GM23338 (cell line): ENCODE measurements around the gene PRR27. TPM values are rescaled to one million over a fixed set of nuclear protein-coding genes. Genes with fewer than 3 reads are reported as not detected.

ENCODE experiments used
- ATAC-seq: fragments of 200-7000 bp; cut with Tn5 transposase; 3 replicates; pipeline ENCODE4 v1.9.1; 2020
- DNase-seq: peaks from one replicate; pipeline ENCODE4 v3.0.0-alpha.2; 2015; ENCODE audit warnings: low spot score
- H2AFZ ChIP-seq: fragments of 200-600 bp; sonication (generic); 2 replicates; pipeline ENCODE4 v1.8.0; 2016; ENCODE audit warnings: antibody characterized with exemption, mild to moderate bottlenecking, moderate library complexity
- H3F3A ChIP-seq: fragments of 200-600 bp; sonication (generic); replicated peaks from 2 replicates; pipeline ENCODE4 v1.8.0; 2017; ENCODE audit warnings: antibody characterized with exemption, mixed run types, low read depth
- H3K27ac ChIP-seq: fragments of 200-600 bp; sonication (generic); 2 replicates; pipeline ENCODE4 v1.6.1; 2016; ENCODE audit warnings: low read depth
- H3K27me3 ChIP-seq: fragments of 200-600 bp; sonication (generic); 2 replicates; pipeline ENCODE4 v1.8.0; 2016; ENCODE audit warnings: mild to moderate bottlenecking, mixed run types, moderate library complexity; ENCODE audit not compliant: insufficient read depth
- H3K36me3 ChIP-seq: fragments of 200-600 bp; sonication (generic); 2 replicates; pipeline ENCODE4 v1.8.0; 2016; ENCODE audit warnings: mild to moderate bottlenecking; ENCODE audit not compliant: insufficient read depth
- H3K4me1 ChIP-seq: fragments of 200-600 bp; sonication (generic); 2 replicates; pipeline ENCODE4 v1.8.0; 2016; ENCODE audit warnings: mild to moderate bottlenecking, moderate library complexity; ENCODE audit not compliant: insufficient read depth
- H3K4me2 ChIP-seq: fragments of 200-600 bp; sonication (generic); 2 replicates; pipeline ENCODE4 v1.7.1; 2017; ENCODE audit warnings: mixed run types
- H3K4me3 ChIP-seq: fragments of 200-600 bp; sonication (generic); 2 replicates; pipeline ENCODE4 v1.6.1; 2016; ENCODE audit warnings: mixed run types
- H3K79me2 ChIP-seq: fragments of 200-600 bp; sonication (generic); replicated peaks from 2 replicates; pipeline ENCODE4 v1.8.0; 2017; ENCODE audit warnings: mild to moderate bottlenecking; ENCODE audit not compliant: insufficient read depth
- H3K9me2 ChIP-seq: fragments of 200-600 bp; sonication (generic); 2 replicates; pipeline ENCODE4 v1.8.0; 2017; ENCODE audit not compliant: insufficient read depth
- H4K20me1 ChIP-seq: fragments of 200-600 bp; sonication (generic); replicated peaks from 2 replicates; pipeline ENCODE4 v1.8.0; 2017; ENCODE audit warnings: mild to moderate bottlenecking; ENCODE audit not compliant: insufficient read depth
- H3K27ac Mint-ChIP-seq: 2 replicates; pipeline ENCODE4 v1.8.0; 2020; ENCODE audit warnings: inconsistent platforms, mild to moderate bottlenecking, moderate library complexity, mixed read lengths
- H3K27me3 Mint-ChIP-seq: 3 replicates; pipeline ENCODE4 v1.8.0; 2022; ENCODE audit warnings: low read depth, mild to moderate bottlenecking, moderate library complexity, mixed read lengths, inconsistent platforms; ENCODE audit not compliant: insufficient read depth, poor library complexity
- H3K36me3 Mint-ChIP-seq: 3 replicates; pipeline ENCODE4 v1.8.0; 2021; ENCODE audit warnings: low read depth, mild to moderate bottlenecking, inconsistent platforms, moderate library complexity, mixed read lengths
- H3K4me1 Mint-ChIP-seq: 3 replicates; pipeline ENCODE4 v1.8.0; 2020; ENCODE audit warnings: mild to moderate bottlenecking, inconsistent platforms, mixed read lengths
- H3K4me3 Mint-ChIP-seq: 3 replicates; pipeline ENCODE4 v1.8.0; 2021; ENCODE audit warnings: moderate library complexity, mild to moderate bottlenecking, inconsistent platforms, mixed read lengths
- H3K9me3 Mint-ChIP-seq: 3 replicates; pipeline ENCODE4 v1.8.0; 2020; ENCODE audit warnings: moderate library complexity, mild to moderate bottlenecking, inconsistent platforms, mixed read lengths
- CREB1 ChIP-seq: fragments of 250-450 bp; sonication (Bioruptor Pico); IDR thresholded peaks from 2 replicates; pipeline ENCODE4 v1.5.0; 2020; ENCODE audit warnings: low read depth, mild to moderate bottlenecking, moderate library complexity
- CTCF ChIP-seq, 2 experiments: fragments of 200-600 bp in 1 of 2; sonication (generic) in 1 of 2; conservative IDR thresholded peaks; 2 replicates each; pipeline versions ENCODE4 v1.5.1 to v1.6.1; 2016 to 2017; ENCODE audit warnings: antibody characterized with exemption in 2 of 2, low read depth in 2 of 2, mild to moderate bottlenecking in 2 of 2, moderate library complexity in 1 of 2
- ETS1 ChIP-seq: IDR thresholded peaks from 2 replicates; pipeline ENCODE4 v1.6.1; 2016; ENCODE audit warnings: antibody characterized with exemption
- EZH2 ChIP-seq: fragments of 200-600 bp; sonication (generic); IDR thresholded peaks from one replicate; pipeline ENCODE4 v1.8.0; 2017; ENCODE audit warnings: antibody characterized with exemption, mild to moderate bottlenecking, low read depth; ENCODE audit not compliant: unreplicated experiment
- EZH2phosphoT487 ChIP-seq: fragments of 200-600 bp; sonication (generic); IDR thresholded peaks from one replicate; pipeline ENCODE4 v1.8.1; 2018; ENCODE audit warnings: antibody characterized with exemption; ENCODE audit not compliant: unreplicated experiment
- JUNB ChIP-seq: IDR thresholded peaks from one replicate; pipeline ENCODE4 v1.6.1; 2016; ENCODE audit warnings: antibody characterized with exemption; ENCODE audit not compliant: unreplicated experiment
- NANOG ChIP-seq: IDR thresholded peaks from 2 replicates; pipeline ENCODE4 v1.6.1; 2016; ENCODE audit warnings: antibody characterized with exemption, borderline replicate concordance
- POLR2AphosphoS5 ChIP-seq: IDR thresholded peaks from 2 replicates; pipeline ENCODE4 v1.6.1; 2016; ENCODE audit warnings: antibody characterized with exemption, low read depth
- STAT1 ChIP-seq: IDR thresholded peaks from one replicate; pipeline ENCODE4 v1.6.1; 2016; ENCODE audit warnings: antibody characterized with exemption; ENCODE audit not compliant: unreplicated experiment
- ZNF114 ChIP-seq: fragments of 250-450 bp; sonication (Bioruptor Pico); IDR thresholded peaks from 2 replicates; pipeline ENCODE4 v1.5.0; 2020; ENCODE audit warnings: mild to moderate bottlenecking, moderate library complexity
- ZNF331 ChIP-seq: fragments of 250-450 bp; sonication (Bioruptor Pico); IDR thresholded peaks from 2 replicates; pipeline ENCODE4 v1.5.0; 2020; ENCODE audit warnings: low read depth, mild to moderate bottlenecking, moderate library complexity
- ZNF462 ChIP-seq: fragments of 250-450 bp; sonication (Bioruptor Pico); IDR thresholded peaks from 2 replicates; pipeline ENCODE4 v1.5.0; 2020; ENCODE audit warnings: mild to moderate bottlenecking, moderate library complexity
- polyA plus RNA-seq: library from polyadenylated mRNA; unstranded; fragments of >200 nt; fragmentation: Nextera tagmentation; extraction: Ambion mirVana; gene quantifications from 2 replicates; pipeline ENCODE4 v1.2.1, GENCODE V29; 2016
- total RNA-seq: library from RNA; depleted of rRNA; stranded (reverse); fragments of >200 nt; shearing (Covaris generic); gene quantifications from 2 replicates; pipeline ENCODE4 v1.2.3, GENCODE V29; 2014

PRR27 gene
- total and polyA plus RNA-seq, 2 experiments from 2014 or later: not detected

GRCh38 chr4:70195425-70195824, 41.4 kb downstream of the PRR27 start, which contains the start of gene ODAM:
ODAM (plus strand) TSS chr4:70195725; CDS start chr4:70196544, 819 bp downstream.
- Histone ChIP-seq H3F3A (no peaks in the 10 kb centered on the region), H3K4me3 (no peak within 1 kb of the TSS), H2AFZ (no peak within 1 kb of the TSS), H3K4me2 (no peak within 1 kb of the TSS), H3K27me3 (no peaks in the 10 kb centered on the region), H3K9me2 (no peaks in the 10 kb centered on the region), H4K20me1 (no peaks in the 10 kb centered on the region), H3K79me2 (no peaks in the 10 kb centered on the region), H3K4me1 (peaks cover 1% of the 10 kb centered on the region; the same call in 1 of the 2 replicates), H3K36me3 (no peaks in the 10 kb centered on the region), H3K27ac (no peak within 1 kb of the TSS)
- no peaks in the 10 kb centered on the region for H3K36me3 Mint-ChIP-seq
- H3K27ac Mint-ChIP-seq: no peak within 1 kb of the TSS
- no peak within 1 kb of the TSS for H3K4me3 Mint-ChIP-seq
- H3K27me3 Mint-ChIP-seq: peaks cover 3% of the 10 kb centered on the region
- H3K9me3 Mint-ChIP-seq: no peaks in the 10 kb centered on the region; the same call in 2 of the 3 replicates
- no peak for ATAC-seq
- peaks cover 12% of the 10 kb centered on the region; the same call in 2 of the 3 replicates for H3K4me1 Mint-ChIP-seq
- no peak for DNase-seq
- TF ChIP-seq POLR2AphosphoS5 (no peak), STAT1 (no peak), JUNB (no peak), NANOG (no peak), ZNF331 (no peak), EZH2 (no peak), CREB1 (no peak), ZNF462 (no peak), ETS1 (no peak), EZH2phosphoT487 (no peak), ZNF114 (CRISPR knock-in tag) (no peak), CTCF (conservative IDR thresholded peaks at IDR 0.05; ENCODE audit: low read depth in 2 of 2) (no peak)
